HG03039 (cell line): ENCODE measurements around the gene CCR6.
"Not testable (repeated sequence)": the region's sequence is repeated elsewhere in the genome, so short reads cannot be mapped to it uniquely, and the experiment has no call there.

Source experiments
- ATAC-seq: cut with Tn5 transposase; IDR thresholded peaks from one replicate; pipeline ENCODE4 v1.9.1; 2021; ENCODE audit warnings: mild to moderate bottlenecking, moderate library complexity; ENCODE audit not compliant: unreplicated experiment

CCR6 gene

GRCh38 chr6:167165858-167166471 is 43.1 kb downstream of the CCR6 start:
- ATAC-seq = no peak

DNA sequence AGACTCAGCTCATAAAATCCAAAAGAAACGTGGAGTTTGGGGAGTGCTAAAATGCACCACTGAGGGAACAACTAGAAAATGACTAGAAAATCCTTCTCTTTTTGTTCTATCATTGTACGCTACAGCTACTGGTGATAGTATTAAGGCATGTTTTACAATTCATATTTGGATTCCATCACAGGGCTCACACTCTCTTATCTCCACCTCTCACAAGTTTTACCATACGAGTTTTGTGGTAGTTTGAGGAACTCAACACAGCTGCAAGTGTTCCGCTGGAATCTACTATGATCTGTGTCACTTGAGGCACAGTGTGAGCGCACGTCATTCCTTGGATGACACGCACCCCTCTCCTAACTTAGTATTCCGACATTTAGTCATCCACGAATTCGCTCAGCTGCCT is 44.8 kb downstream of the CCR6 start:
- not testable (repeated sequence) for ATAC-seq

- not testable (repeated sequence) for ATAC-seq
Observed at GRCh38 chr6:167168296-167168695, 45.4 kb downstream of the CCR6 start.

DNA sequence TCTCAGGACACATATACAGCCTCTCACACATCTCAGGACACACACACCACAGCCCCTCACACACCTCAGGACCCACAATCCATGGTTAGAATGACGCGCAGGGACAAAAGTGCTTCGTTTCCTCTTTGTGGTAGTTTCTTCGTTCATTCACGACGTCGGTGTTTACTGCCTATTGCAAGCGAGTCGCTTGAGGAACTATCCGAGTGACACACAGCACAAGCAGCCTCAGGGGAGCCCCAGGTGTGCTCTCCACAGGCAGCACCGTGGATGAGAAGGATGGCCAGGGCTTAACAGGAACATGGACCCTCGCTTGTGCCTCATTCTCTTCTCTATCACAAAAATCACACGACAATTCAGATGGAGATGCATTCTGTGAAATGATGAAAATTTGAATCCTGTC is 47.0 kb downstream of the CCR6 start:
- ATAC-seq = not testable (repeated sequence)

GRCh38 chr6:167171300-167171699 is 48.4 kb downstream of the CCR6 start:
- not testable (repeated sequence) for ATAC-seq

- not testable (repeated sequence) for ATAC-seq
Observed at GRCh38 chr6:167172011-167172410, 49.1 kb downstream of the CCR6 start.

- not testable (repeated sequence) for ATAC-seq
Observed at GRCh38 chr6:167177271-167177670, 54.4 kb downstream of the CCR6 start.

- not testable (repeated sequence) for ATAC-seq
Observed at GRCh38 chr6:167178896-167179655, 56.2 kb downstream of the CCR6 start.

DNA sequence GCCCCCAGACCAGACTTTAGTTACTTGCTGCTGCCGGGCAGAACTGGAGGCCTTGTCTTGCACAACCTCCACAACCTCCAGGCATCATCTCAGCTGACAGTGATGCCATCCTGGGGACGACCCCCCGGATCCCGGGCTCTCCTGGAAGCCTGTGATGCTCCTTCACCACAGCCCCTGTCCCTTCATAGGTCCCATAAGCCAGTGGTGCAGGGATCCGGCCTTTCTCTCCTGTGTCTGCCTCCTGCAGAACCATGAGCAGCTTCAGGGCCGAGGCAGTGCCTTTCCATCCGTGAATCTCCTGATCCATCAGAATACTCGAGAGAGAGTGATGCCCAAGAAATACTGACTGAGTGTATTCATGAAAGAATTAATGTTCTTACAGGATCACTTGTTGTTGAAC is 57.2 kb downstream of the CCR6 start:
- not testable (repeated sequence) for ATAC-seq

GRCh38 chr6:167181351-167181750 is 58.5 kb downstream of the CCR6 start:
- ATAC-seq = not testable (repeated sequence)

GRCh38 chr6:167182913-167183314 is 60.0 kb downstream of the CCR6 start:
- peak; percentile 51 for ATAC-seq

DNA sequence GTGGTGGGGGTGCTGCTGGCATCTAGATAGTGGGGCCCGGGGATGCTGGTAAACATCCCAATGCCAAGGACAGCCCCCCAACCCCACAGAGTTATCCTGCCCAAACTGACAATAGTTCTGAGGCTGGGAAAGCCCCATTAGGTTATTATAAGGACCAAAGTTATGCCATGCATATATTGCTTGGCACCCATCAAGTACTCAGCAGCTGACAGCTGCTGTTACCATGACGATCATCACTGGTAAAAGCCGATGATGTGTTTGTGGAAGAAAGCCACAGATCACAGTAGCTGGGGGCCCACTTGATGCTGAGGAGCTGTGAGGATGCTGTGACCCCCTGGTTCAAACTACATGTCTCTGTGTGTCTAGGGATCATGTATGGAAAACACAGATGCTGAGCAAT is 62.2 kb downstream of the CCR6 start:
- not testable (repeated sequence) for ATAC-seq

DNA sequence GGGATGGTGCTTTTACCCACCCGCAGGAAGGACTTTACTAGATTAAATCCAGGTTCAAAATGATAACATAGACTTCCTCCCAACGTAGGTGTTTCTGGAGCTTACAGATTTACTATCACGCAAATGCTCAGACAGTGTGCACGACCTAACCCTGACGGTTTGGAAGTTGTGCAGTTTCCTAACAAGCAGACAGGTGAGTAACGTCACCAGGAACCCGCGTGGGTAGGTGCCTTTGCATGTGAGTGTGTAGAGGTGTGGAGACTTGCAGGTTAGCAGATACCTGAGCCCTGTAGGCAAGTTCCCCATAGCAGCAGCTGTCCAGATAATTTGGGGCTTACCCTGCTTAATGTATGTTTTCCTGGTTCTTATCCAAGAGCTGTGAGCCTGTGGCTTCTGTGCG is 64.4 kb downstream of the CCR6 start:
- ATAC-seq = not testable (repeated sequence)
